Stimulated activated CD8-positive, alpha-beta memory T cell treated with anti-CD3 and anti-CD28 coated beads, Interleukin-4, amount 100 ng/mL, for 24 hours (primary cell): ENCODE measurements around the gene MAP3K6.

Experiments
- DNase-seq: peaks from one replicate; pipeline ENCODE4 v3.0.0-alpha.2; 2020; ENCODE audit warnings: low read depth

Gene MAP3K6

DNA sequence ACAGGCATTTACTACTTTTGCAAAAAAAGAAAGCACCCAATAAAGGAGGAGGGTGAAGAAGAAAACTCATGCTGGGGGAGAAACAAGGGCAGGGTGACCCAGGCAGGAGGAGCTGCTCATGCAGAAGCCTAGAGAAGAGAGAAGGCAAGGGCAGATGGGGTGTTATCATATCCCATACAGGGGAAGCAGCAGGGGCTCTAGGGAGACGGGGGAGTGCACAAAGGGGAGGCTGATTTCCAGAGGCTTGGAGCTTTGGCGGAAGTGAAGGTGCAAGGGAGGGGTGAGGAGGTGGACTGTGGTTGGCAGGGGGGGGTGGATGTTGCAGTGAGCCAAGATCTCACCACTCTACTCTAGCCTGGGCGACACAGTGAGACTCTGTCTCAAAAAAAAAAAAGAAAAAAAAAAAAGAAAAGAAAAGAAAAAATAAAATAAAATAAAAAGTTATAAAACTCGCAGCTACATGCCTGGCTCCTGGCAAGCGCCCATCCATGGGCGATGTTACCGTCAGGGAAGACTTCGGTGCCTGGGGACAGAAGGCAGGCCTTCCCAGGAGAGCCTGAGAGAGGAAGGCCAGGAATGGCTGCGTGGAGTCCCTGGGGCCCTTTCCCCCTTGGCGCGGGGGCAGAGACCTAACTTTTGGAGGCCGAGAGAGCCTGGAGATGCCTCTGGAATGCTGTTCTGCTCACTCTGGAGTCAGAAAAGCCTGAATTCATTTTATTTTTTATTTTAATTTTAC is 11.2 kb upstream of the MAP3K6 start:
- no peak for DNase-seq

DNA sequence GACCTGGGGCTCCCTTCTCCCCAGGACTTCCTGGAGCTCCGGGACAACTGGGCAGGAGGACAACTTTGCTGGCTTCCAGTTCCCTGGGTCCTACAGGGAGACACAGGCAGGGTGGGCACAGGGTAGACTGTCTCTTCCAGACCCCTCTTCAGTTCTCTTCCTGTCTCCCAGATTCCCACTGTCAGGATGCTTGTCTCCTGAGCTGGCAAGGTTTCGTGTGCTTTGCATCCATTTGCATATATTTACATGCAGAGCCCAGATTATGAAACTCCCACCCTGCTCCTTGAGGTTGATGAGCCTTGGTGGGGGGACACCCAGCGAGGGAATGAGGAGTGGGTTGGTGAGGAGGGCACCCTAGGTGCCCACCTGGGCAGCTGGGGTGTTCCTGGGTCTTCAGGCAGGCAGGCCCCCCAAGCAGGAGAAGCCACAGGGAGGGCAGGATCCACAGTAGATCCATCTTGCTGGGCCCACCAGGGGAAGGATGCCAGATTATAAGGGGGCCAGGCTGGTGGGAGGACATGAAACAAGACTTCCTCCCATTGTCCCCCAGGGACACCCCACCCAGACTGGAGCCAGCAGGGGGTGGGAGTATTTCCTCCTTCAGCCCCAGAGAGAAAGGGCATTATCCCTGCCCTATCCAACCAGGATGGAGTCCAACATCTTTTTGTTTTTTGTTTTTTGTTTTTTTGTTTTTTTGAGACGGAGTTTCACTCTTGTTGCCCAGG is 7.8 kb upstream of the MAP3K6 start, which contains the start of gene FCN3:
Gene FCN3, minus strand, starts transcription at position 463 of the 725 bp plus-strand sequence. Its CDS starts 6 bp downstream, at position 457.
- no peak for DNase-seq

DNA sequence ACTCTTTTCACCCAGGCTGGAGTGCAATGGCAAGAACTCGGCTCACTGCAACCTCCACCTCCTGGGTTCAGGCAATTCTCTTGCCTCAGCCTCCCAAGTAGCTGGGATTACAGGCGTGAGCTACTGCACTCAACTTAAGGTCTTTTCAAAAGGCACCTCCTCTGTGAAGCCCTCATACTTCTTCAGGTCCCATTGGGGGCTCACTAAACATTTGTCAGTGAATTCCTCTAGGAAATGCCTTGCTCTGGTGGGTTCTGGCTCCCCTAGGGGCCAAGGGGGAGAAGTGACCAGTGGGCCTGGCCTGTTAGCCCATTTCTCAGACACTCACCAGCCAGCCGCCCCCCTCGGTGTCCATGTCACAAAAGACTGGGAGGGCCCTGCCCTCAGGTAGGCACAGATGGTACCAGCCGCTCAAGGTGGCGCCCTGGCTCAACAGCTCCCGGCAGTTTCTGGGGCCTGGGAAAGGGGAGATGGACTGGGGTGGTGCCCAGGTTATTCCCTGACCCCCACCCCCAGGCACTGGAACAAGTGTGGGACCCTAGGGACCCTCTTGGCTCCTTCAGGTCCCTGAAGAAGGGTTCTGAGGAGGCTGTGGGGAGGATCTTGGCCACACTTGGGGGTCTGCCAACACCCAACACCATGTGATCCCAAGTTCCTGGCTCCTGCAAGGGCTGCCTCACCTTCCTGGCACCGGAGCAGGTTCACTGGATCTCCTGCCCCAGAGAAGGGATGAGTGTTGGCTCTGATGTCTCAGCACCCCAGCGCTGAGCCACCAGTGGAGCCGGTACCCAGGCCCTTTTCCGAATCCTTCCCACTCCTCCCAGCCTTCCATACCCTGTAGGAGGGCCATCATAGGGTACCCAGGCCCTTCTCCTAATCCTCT is 6.3 kb upstream of the MAP3K6 start:
- no peak for DNase-seq

DNA sequence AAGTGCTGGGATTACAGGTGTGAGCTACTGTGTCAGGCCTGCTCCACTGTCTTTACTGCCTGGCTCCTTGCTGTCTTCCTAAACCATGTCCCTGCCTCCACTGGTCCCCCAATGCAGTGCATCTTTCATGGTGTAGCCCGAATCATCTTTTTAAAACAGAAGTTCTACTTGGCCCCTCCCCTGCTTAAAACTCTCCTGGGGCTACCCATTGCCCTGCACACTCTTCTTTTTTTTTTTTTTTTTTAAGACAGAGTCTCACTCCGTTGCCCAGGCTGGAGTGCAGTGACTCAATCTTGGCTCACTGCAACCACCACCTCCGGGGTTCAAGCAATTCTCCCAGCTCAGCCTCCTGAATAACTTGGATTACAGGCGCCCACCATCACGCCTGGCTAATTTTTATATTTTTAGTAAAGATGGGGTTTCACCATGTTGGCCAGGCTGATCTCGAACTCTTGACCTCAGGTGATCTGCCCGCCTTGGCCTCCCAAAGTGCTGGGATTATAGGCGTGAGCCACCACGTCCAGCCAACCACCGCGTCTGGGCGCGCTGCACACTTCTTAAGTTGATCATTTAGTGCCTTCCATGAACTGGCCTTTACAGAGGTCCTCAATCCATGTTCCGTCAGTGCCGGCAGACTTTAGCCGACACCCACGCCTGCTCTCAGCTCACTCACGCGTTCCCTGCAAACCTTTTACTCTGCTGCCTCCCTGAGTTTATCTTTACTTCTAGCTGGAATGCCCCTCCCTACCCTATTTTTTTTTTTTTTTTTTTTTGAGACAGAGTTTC is 5.5 kb upstream of the MAP3K6 start:
- no peak for DNase-seq

DNA sequence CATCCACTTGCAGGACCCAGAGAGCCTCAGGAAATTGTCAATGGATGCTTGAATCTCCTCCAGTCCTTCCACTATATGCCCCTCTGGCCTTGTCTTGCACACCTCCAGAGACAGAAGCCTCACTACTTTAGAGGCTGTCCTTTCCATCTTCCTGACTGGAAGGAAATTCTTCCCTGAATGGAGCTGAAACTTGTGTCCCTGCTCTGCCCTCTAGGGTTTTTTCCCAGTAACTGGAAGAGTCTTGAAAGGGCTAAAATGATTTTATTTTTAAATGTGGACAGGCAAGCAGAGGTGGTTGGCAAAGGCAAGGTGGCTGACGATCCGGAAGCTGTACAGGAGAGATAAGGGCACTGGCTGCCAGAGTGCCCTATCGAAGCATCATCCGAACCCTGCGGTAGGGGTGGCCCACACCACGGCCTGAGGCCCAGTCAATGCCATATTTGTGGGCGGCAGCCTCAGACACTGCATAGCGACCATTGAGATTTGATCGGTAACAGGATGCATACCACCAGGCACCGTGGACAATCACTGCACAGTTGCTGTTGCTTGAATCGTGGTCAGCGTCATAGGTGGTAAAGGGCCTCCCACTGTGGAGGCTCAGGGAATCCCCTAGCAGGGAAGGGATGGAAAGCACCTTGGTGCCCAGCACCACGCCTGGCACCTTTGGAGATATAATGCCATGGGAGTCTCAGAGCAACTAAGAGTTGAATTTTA is 2.3 kb upstream of the MAP3K6 start:
- no peak for DNase-seq

DNA sequence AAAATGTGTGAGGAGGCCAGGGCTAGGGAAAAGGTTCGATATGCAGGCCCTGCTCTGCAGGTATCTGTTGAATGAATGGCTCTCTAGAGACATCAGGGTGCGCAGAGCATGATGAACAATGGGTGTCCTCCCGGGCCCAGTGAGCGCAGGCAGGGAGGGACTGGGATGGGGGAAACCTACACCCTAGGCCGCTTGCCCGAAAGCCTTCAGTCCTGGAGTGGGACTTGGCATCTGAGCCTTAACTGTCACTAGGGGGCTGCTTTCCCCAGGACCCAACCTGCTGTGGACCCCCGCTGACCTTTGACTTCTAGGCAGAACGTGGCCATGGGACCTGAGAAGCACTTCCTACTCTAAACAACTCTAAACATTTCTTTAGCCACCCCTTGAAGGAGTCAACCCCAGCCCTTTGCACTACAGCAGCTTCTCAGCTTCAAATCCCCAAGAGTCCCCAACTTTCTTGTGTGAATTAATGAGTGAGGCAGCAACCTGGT is 444 bp upstream of the MAP3K6 start:
- no peak for DNase-seq

DNA sequence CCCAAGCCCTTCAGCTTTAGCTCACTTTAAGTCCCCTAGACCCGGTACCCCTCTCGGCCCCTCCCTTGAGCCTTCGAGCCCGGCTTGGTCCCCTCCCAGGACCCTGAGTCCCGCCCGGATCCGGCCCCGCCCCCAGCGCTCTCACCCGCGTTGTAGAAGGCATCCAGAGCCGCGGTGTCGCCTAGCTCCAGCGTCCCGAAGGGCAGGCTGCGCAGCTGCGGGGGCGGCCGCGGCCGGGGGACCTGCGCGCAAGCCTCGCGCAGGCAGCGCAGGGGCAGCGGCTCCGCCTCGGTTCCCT is 699 bp downstream of the MAP3K6 start:
- DNase-seq = peak; percentile 62

DNA sequence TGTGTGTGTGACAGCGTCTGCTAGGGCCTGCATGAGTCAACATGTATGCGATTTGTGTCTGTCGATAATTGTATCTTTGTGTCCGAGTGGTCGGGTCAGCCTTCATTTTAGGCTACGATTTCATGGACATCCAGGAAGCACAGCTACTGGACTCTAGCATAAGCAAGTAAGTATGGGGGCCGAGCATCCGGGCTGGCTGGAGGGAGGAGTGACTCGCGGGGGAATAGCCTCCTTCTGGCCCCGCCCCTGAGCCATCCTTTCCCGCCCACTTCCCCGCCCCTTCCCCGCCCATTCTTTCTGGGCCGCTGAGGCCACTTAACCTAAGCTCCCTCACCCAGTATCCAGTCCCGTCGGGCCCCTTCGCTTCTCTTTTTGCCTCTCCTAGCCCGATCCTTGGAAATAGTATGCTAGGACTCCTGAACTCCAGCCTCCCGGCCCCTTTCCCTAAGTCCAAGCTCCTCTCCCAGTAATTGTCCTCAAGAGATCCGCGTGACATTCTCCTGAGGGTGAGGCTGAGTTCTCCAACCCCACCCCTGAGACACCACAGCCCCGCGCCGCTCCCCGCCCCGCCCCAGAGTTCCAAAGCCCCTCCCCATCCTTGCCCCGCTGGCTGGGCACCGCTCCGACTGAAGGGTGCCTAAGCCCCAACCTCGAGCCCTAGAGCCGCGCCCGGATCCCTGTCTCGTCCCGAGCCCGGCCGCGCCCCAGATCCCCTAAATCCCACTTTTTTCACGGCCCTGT is 1.2 kb downstream of the MAP3K6 start:
- peak; percentile 67 for DNase-seq

DNA sequence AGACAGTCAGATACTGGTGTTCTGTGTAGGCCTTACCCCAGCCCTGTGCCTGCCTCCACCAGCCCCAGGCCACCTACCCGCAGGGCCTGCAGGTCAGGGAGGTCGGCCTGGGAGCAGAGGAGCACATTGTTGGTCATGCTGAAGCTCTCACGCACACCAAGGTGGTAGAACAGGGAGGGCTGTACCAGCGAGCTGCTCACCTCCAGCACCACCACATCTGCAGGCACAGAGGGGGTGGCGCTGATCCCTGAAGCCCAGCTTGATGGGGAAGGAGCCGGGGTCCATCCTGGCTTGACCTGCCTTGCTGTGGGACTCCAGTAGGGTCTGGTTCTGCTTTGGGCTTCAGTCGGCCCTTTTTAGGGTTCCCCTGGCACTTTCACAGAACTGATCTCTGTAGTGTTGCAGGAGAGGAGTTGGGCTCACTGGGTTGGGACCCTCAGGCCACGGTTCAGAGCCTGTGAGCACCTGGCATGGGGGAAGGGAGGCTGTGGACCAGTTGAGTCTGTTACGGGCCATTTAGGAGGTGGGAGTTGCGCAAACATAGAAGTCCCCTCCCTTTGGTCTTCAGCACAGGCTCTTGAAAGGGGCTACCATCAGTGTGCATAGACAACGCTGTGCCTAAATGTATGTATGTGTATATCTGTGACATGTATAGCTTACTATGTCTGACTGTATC is 1.9 kb downstream of the MAP3K6 start:
- no peak for DNase-seq

DNA sequence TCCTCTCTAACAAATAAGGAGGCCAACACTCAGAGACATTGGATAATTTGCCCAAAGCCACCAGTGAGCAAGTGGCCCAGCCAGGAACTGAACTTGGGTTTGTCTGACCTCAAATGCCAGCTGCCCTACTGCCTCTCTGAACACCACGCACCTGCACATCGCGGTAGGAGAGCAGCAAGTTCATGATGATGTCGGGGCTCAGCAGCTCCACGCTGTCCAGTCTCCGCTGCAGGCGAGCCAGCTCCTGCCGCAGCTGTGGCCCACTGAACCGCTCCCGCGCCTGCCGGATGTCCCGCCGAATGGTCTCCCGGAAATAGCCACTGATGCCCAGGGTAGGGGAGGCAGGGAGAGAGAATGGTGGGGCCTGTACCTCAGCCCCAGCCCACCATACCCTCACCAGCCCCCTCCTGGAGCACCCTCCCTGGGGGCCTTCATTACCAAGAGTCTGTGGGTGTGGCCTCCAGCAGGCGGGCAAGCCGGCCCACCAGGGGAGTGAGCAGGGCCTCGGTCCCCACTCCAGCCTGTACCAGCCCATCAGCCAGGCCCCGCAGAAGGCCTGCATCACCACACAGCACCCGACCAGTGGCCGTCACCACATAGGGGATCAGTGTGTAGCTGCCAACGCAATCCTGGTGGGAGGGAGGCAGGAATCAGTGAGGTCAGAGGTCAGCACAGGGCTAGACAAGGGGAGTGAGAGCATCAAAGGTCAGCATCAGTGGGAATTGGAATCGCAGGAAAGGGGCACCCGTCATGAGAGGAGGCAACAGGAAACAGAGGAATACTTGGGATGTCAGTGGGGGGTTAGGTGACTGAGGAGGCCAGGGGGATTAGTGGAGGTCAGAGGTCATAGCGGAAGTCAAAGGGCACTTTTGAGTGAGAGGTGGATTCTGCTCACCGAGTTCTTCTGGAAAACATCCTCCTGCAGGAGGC is 2.7 kb downstream of the MAP3K6 start:
- no peak for DNase-seq

DNA sequence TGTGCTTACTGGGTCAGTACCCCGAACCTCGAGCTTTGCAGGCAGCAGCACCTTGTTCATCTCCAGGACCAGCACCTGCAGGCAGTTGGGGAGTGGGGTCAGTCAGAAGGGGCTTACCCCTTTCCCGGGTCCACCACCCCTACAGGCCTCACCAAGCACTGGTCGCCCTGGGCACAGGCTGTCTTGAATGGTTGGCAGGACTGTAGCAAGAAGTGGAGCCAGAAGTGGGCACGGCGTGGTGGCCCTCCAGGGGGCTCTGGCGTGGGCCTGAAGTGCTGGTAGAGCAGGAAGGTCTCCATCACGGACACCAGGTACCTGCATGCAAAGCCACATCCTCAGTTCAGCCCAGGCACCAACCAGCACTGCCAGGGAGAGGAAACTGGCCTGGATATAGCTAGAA is 5.2 kb downstream of the MAP3K6 start:
- no peak for DNase-seq

DNA sequence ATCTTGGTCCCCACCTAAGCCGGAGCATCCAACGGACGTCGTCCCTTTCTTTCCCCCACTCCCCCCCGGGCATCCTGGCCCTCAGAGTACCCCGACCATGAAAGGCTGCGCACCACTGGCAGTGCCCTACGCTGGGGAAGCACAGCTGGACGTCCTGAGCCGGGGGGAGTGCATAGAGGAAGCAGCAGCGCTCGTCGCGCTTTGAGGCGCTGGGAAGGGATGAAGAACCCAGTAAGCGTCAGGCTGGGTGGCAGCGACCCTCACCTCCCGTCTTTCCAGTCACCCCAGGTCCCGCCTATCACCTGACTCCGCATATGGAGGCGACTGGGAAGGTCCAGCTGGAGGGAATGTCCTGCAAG is 5.7 kb downstream of the MAP3K6 start:
- no peak for DNase-seq

DNA sequence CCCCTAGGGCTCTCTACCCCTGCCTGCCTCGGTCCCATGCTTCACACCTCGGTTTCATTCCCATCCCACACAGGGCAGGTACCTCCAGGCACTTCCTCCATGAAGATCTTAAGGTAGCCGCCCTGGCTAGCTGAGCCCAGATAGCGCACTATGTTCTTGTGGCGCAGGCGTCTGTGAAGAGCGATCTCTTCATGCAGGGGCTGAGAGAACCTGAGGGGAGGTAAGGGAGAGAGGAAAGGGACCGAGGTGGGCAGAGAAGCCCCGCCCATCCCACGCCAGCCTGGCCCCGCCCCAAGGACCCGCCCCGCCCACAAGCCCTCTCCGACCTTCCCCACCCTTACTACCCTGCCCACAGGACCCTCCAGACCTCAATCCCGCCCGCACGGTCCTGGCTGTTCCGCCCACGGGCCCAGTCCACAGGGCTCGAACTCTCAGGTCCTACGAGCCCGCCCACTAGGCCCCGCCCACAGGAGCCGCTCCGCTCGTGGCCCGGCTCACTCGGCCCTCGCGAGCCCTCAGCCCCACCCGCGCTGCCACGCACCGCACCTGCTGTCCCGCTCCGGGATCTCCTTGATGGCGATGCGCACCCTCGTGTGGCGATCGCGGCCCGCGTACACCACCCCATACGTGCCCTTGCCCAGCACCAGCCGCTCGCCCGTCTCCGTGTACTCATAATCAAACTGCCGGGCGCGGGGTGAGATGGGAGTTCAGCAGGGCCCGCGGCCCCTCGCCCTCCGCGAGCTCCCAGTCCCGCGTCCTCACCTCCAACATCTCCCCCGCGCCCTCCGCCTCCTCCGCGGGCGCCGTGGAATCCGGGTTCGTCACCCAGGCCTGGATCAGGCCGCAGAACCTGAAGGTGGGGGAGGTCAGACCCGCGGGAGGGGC is 6.4 kb downstream of the MAP3K6 start:
- no peak for DNase-seq

DNA sequence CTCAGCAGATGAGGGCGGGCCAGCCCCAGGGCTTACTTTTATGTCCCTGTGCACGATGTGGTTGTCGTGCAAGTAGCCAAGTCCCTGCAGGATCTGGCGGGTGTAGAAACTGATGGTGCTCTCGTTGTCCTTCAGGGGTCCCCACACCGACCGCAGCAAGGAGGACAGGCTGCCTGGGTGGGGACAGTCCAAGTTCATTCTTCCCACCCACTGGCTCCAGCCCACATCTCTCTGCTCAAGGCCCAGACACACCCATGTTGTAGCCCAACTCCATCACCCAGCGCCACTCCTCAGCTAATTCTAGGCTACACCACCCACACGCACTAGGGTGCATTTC is 7.0 kb downstream of the MAP3K6 start:
- no peak for DNase-seq

DNA sequence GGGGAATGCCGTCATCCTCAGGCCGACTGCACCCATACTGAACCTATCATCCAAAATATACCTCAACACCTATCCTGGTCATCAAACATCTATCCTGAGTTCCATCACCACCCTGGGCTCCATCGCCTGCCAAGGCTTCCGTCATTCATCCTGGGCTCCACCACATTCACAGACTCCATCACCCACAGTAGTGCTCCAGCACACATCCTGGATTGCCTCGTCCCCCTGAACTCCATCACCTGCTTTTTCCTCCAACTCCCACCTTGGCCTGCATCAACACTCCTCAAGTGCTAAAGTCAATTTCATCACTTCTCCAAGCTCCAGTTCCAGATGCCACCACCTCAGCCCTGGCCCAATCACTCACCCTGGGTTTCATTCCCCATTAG is 7.8 kb downstream of the MAP3K6 start:
- no peak for DNase-seq

DNA sequence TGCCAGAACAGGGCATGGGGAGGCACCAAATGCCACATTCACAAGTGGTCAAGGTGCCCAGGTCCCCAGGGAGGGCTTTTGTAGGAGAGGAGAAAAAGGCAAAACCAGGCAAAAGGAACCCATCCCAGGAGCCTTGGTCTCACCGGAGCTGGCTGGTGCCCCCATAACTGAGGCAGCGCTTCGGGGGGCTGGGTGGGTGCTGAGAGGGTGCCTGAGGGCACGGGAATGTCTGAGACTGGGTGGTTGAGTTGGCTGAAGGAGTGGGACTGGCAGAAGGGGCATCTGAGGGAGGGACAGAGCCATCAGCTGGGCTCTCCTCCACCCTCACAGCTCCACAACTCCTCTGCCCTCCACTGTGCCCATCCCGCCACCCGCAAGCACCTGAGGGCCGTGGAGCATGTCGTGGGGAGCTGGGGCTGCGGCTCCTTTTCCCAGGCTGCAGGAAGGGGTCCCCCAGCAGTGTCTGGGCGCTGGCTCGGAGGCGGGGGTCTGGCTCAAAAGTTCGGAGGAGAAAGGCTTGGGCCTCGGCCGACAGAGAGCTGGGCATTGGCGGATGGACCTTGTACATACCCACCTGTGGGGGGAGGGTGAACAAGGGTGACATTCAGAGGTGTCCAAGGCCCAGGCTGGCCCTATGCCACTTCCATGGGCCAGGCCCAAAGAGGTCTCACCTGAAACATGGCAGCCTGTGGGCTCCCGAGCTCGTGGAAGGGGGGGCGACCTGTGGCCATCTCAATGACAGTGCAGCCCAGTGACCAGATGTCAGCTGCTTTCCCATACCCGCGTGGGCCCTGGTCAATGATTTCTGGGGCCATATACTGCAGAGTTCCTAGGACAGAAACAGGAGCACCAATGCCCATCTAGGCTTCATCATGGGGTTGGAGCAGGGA is 8.5 kb downstream of the MAP3K6 start:
- no peak for DNase-seq
